ENCODE results near the gene ELMO3. TPM values are rescaled to one million over a fixed set of nuclear protein-coding genes. Genes with fewer than 3 reads are reported as not detected.

The ELMO3 gene
- total and polyA plus RNA-seq, 2 of the 13 experiments (the other 11 are each of a cell fraction or from before 2014, with no cell fraction given) = 2.6 to 4.0 TPM

GRCh38 chr16:67150047-67150832, 48.7 kb upstream of the ELMO3 start (continued):
- TF ChIP-seq SMARCC2 (IDR thresholded peaks at IDR 0.05) = no peak
- TF ChIP-seq ZSCAN31 (CRISPR knock-in tag; IDR thresholded peaks at IDR 0.05; ENCODE audit: low read depth) = no peak
- TF ChIP-seq ZNF878 (CRISPR knock-in tag; IDR thresholded peaks at IDR 0.05) = no peak
- TF ChIP-seq SMC3 (IDR thresholded peaks at IDR 0.05; ENCODE audit: low read length) = no peak
- TF ChIP-seq NR1H2 (CRISPR knock-in tag; IDR thresholded peaks at IDR 0.05; ENCODE audit: borderline replicate concordance, low read depth) = no peak
- no peak for TF ChIP-seq ZSCAN5A (CRISPR knock-in tag; IDR thresholded peaks at IDR 0.05; ENCODE audit: borderline replicate concordance)
- TF ChIP-seq ZNF318 (CRISPR knock-in tag; IDR thresholded peaks at IDR 0.05) = no peak
- no peak for TF ChIP-seq SNAPC2 (CRISPR knock-in tag; IDR thresholded peaks at IDR 0.05)
- no peak for TF ChIP-seq SRSF4 (IDR thresholded peaks at IDR 0.05; ENCODE audit: low read depth, low read length, poor library complexity, severe bottlenecking)
- TF ChIP-seq MIER3 (CRISPR knock-in tag; IDR thresholded peaks at IDR 0.05; ENCODE audit: borderline replicate concordance) = no peak
- TF ChIP-seq NFIC (IDR thresholded peaks at IDR 0.05; ENCODE audit: low read length) = no peak
- TF ChIP-seq ZMYM4 (CRISPR knock-in tag; IDR thresholded peaks at IDR 0.05) = 0 out of 2 replicates have a peak, but pooled peaks have one; percentile 19
- 0 out of 2 replicates have a peak, but pooled peaks have one; percentile 41 for TF ChIP-seq BRD4 (CRISPR knock-in tag; IDR thresholded peaks at IDR 0.05)
- TF ChIP-seq ZNF512 (CRISPR knock-in tag; IDR thresholded peaks at IDR 0.05) = no peak
- peak; percentile 78 for TF ChIP-seq ZNF740 (CRISPR knock-in tag; IDR thresholded peaks at IDR 0.05)
- no peak for TF ChIP-seq POLR2AphosphoS2 (IDR thresholded peaks at IDR 0.05; ENCODE audit: low read depth, low read length)
- no peak for TF ChIP-seq GTF3A (CRISPR knock-in tag; conservative IDR thresholded peaks at IDR 0.05)

All from HepG2 (cell line).